K562 treated with DMSO at 1 percent for 4 hours (cell line): ENCODE results near the gene WIF1. TPM values are rescaled to one million over a fixed set of nuclear protein-coding genes. Genes with fewer than 3 reads are reported as not detected.

Experiments used
- total RNA-seq: library from RNA; unstranded; fragments of 300-600 nt; gene quantifications from 2 replicates; pipeline ENCODE4 v1.2.3, GENCODE V29; 2022; ENCODE audit not compliant: insufficient read depth

WIF1 gene, protein sequence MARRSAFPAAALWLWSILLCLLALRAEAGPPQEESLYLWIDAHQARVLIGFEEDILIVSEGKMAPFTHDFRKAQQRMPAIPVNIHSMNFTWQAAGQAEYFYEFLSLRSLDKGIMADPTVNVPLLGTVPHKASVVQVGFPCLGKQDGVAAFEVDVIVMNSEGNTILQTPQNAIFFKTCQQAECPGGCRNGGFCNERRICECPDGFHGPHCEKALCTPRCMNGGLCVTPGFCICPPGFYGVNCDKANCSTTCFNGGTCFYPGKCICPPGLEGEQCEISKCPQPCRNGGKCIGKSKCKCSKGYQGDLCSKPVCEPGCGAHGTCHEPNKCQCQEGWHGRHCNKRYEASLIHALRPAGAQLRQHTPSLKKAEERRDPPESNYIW
- not detected in 2 replicates for total RNA-seq

GRCh38 chr12:65121049-65121955, at the start of gene WIF1:
WIF1 (minus strand) TSS chr12:65121305; CDS start chr12:65121191, 114 bp downstream.

DNA sequence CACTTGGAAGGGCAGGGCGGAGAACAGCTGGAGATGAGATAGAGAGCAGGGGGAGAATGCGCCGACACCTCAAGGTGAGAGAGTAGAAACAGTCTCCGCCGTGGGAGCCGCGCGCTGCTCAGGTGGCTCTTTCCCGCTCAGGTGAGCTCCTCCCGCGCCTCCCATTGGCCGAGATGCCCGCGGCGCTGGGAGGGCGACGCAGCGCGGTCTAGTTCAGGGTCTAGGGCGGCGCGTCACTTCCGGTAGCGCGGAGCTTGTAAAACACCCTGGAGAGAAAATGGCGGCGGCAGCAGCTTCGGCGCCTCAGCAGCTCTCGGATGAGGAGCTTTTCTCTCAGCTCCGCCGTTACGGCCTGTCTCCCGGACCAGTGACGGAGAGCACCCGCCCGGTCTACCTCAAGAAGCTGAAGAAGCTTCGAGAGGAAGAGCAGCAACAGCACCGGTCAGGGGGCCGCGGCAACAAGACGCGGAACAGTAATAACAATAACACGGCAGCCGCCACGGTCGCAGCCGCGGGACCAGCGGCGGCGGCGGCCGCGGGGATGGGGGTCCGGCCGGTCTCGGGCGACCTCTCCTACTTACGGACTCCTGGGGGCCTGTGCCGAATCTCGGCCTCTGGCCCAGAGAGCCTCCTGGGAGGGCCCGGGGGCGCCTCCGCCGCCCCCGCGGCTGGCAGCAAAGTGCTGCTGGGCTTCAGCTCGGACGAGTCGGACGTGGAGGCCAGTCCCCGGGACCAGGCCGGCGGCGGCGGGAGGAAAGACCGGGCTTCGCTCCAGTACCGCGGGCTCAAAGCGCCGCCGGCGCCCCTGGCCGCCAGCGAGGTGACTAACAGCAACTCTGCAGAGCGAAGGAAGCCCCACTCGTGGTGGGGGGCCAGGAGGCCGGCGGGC, 48.5 kb upstream of the WIF1 start, which contains the start of gene LEMD3:
Gene LEMD3 (plus strand): TSS at position 264 of the 889 bp plus-strand sequence. CDS start 14 bp downstream, at position 278.

Other genes starting within 250 kb of the WIF1 start
- 17.3 and 21.1 TPM in 2 replicates for gene LEMD3, start 48.3 kb upstream of the WIF1 start, total RNA-seq
- gene MSRB3, start 157.4 kb upstream of the WIF1 start, total RNA-seq: not detected in 2 replicates